ENCODE results near the gene TMEM63B. TPM values are rescaled to one million over a fixed set of nuclear protein-coding genes. Genes with fewer than 3 reads are reported as not detected.
"Not testable (repeated sequence)": the region's sequence is repeated elsewhere in the genome, so short reads cannot be mapped to it uniquely, and the experiment has no call there.

Gene TMEM63B
- total RNA-seq: 14.0 and 21.8 TPM in 2 replicates

GRCh38 chr6:44127186-44128019 lies at the start of gene TMEM63B, which contains the start of gene MRPL14:
Gene TMEM63B (plus strand): TSS chr6:44127554. CDS start chr6:44134585, 7,031 bp downstream.
Gene MRPL14 (minus strand): TSS chr6:44127452. CDS start chr6:44116611, 10,841 bp downstream.
- no peak for DNase-seq (ENCODE audit: low read depth, low spot score)

DNA sequence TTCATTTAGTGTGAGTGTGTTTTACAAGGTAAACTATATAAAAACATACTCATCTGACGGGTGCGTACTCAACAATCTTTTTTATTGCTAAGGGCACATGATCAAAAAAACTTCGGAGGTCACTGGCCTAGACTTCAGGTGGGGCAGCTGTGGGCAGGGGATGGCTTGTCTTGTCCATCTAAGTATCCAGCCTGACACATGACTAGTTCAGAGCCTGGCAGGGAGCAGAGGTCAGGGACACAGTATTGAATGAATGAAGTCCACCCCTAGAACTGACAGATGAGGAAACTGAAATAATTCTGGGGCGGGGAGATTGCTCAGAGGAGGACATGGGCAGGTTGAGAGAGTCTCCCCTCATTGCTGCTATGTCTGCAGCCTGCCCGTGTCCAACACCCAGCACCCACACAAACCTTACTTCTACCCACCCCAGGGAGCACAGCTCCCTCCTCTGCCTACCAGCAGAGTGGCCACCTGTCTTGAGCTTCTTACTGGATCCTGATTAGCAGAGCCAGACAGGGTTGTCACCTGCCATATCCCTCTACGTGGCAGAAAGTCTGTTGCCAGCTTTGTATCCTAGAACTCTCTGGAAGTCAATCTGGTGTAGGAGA lies 49.0 kb upstream of the TMEM63B start:
- no peak for DNase-seq (ENCODE audit: low read depth, low spot score)

DNA sequence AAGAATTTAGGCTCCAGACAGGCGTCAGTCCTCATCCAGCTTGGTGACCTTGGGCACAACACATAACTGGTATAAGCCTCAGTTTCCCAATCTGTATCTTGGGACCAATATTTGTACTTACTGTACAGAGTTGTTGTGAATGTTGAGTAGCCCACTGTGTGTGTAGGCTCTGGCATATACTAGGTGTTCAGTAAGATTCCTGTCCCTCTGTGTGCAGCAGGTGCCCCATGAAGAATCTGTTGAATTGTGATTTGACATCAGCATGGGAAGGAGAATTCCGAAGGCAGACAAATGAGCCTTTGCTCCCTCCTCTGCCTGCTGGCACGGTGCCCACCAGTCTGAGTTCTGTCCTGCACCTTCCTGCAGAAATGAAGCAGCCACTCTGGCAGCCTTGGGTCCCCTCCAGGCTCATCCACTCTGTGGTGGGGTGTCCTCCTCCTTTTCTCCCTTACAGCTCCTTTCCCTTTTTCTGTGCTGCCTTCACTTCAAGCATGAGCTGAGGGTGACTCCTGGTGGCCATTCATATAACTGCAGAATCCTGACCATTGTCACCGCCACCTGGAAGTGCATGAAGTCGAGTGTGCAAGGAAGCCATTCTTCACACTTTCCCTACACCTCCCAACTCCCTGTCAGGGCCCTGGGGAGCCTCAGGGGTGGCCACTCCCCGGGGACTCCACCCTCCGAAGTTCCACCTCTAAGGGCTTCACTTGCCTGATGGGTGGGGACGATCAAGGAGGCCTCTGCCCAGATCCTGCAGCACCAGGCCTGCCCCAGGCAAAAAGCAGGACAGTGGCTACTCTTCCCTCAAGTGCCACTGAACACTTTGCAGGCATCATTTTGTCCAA lies 48.3 kb upstream of the TMEM63B start:
- no peak for DNase-seq (ENCODE audit: low read depth, low spot score)

DNA sequence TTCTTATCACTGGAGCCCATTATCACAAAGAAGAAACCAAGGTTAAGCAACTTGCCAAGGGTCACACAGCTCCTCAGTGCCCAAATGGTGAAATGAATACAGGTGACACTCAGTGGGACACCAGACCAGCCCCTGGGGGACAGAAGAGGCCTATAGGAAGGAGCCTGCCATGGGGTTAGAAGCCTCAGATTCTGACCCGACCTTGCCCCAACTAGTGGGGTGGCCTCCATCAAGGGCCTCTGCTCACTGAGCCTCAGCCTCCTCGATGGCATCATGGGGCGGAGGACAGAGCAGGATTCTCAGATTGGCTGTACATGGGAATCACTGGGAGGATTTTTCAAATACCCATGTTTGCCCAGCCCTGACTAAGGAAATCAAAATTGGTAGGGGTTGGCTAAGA lies 47.7 kb upstream of the TMEM63B start:
- DNase-seq (ENCODE audit: low read depth, low spot score): no peak

- no peak for DNase-seq (ENCODE audit: low read depth, low spot score)
Measured at GRCh38 chr6:44080561-44081521, 46.5 kb upstream of the TMEM63B start.

DNA sequence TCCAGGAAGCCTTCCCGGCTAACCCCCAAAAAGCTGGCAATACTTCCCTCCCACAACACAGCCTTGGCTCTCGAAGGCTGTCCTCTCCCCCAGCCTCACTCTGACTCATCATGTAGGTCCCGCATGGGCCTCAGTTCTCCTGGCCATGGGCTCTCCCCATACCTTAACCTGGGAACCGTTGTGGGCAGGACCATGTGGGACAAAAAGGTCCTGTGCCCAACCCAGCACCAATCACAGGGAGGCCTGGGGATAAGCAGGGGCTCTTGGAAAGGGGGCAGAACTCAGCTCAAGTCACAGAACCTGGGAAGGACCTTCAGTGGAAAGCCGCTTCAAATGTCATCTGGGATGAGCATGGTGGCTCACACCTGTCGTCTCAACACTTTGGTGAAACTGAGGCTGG lies 45.6 kb upstream of the TMEM63B start:
- DNase-seq (ENCODE audit: low read depth, low spot score): no peak

DNA sequence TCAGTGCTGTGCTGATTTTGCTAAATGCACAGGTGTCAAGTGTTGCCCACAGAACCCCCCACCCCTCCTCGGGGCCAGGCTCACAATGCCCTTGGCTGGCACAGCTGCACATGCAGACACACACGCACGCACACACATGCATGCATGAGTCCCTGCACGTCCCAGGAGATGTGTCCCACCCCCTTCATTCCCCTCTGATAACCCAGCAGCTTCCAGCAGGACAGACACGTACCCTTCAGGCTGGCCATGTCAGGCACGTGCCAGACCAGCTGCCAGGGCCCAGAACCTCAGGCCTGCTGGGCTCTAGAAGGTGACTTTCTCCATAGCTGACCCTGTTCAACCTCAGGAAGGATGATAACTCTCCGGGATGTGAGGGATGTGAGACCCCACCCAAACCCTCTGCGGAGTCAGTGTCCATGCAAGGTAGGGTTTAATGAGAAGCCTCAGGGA lies 44.5 kb upstream of the TMEM63B start:
- DNase-seq (ENCODE audit: low read depth, low spot score): no peak

DNA sequence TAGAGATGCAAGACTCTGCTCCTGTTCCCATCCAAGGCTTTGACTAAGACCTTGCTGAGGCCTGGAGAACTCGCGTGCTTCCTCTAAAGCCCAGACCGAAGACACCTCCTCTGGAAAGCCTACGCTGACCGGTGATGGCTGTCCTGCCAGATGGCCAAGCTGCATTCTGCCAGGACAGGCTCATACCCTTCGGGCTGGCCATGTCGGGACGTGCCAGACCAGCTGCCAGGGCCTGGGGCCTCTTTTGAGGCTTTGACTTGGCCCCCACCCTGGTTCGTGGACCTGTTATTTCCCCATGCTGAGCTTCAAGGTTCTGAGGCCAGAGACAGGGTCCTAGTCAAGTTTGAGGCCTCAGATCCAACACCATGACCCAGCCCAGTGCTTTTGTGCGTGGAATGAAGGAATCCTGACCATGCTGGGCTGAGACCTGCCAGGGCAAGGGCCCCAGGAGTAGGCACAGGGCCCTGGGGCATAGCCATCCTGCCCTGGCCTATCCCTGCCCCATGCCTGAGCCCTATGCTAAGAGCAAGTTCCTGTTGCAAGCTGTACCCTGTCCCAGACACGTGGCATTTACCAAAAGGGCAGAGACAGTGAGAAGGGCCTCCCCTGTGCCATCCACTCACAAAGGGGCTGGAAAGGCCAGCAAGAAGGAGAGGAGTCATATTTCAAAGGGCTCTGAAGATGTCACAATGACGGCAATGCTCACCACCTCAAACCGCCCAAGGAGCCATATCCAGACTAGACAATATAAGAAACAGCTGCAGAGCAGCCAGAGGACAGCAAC lies 42.9 kb upstream of the TMEM63B start:
- DNase-seq (ENCODE audit: low read depth, low spot score): no peak

DNA sequence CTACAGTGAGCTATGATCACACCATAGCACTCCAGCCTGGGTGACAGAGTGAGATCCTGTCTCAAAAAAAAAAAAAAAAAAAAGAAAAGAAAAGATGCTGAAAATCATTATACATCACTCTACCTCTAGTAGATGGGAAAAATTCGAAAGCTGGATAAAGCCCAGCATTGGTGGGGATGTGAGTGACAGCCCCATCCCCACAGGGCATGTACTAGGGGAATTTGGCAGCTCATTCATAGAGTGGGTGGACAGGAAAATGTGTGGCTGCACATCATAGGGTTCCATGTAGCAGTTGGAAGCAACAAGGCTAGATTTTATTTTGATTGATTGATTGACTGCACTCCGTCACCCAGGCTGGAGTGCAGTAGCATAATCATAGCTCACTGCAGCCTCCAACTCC lies 42.1 kb upstream of the TMEM63B start:
- no peak for DNase-seq (ENCODE audit: low read depth, low spot score)

DNA sequence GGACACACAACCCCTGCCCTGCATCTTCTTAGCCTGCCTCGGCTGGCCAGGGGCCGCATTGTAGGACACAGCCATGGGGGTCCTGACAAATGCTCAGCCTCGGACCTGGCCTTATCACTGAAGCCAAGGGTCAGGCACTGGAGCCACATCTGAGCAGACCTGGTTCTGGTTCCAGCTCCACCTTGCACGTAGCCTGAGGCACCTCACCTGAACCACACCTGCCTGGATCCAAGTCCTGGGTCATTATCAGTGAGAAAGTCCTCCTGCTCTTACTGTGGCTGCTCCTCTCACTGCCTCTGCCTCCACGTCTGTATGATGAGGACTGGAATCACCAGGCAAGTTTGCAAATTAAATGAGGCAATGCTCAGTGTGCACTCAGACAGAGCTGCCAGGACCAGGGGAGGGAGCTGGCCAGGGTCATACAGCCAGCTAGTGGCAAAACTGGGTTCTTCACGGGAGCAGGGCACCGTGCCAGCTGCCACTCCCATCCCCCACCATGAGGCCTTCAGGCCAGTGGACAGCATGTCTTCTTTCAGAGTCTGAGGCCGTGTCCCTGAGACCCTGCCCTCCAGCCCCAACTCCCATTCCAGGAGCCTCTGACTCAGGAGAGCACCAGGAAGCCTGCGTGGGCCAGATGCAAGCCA lies 40.3 kb upstream of the TMEM63B start:
- DNase-seq (ENCODE audit: low read depth, low spot score): no peak

GRCh38 chr6:44087623-44088022 lies 39.7 kb upstream of the TMEM63B start:
- no peak for DNase-seq (ENCODE audit: low read depth, low spot score)

GRCh38 chr6:44088827-44089590 lies 38.3 kb upstream of the TMEM63B start:
- no peak for DNase-seq (ENCODE audit: low read depth, low spot score)

- no peak for DNase-seq (ENCODE audit: low read depth, low spot score)
Measured at GRCh38 chr6:44090465-44090864, 36.9 kb upstream of the TMEM63B start.

- not testable (repeated sequence) for DNase-seq (ENCODE audit: low read depth, low spot score)
Measured at GRCh38 chr6:44091356-44091755, 36.0 kb upstream of the TMEM63B start.

GRCh38 chr6:44091981-44092884 lies 35.1 kb upstream of the TMEM63B start:
- DNase-seq (ENCODE audit: low read depth, low spot score): no peak

DNA sequence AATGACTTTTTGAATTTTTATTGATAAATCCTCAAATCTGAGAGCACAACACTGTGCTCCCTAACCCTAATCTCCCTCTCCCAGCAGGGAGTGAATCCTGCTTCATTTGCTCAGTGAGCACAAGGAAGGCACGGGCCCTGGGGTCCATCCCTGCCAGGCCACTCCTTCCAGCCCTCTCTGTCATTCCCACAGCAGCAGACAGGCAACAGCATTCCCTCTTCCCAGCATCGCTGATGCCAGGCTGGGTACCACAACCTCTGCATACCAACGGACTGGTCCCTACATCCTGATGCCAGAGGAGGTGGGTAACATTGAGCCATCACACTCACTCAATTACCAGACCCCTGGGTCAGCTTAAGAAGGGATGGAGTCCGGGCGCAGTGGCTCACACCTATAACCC lies 34.3 kb upstream of the TMEM63B start:
- no peak for DNase-seq (ENCODE audit: low read depth, low spot score)

GRCh38 chr6:44093750-44094402 lies 33.5 kb upstream of the TMEM63B start:
- no peak for DNase-seq (ENCODE audit: low read depth, low spot score)

All from pulmonary artery endothelial cell (primary cell).